Activated CD8-positive, alpha-beta T cell treated with anti-CD3 and anti-CD28 coated beads, Interleukin-2, amount 10 ng/mL, durations not matched to agents 7 days and 5 days (primary cell): ENCODE measurements around the gene TRPM3. TPM values are rescaled to one million over a fixed set of nuclear protein-coding genes. Genes with fewer than 3 reads are reported as not detected.

Source experiments
- ATAC-seq: fragments of 150-1000 bp; cut with Tn5 transposase; one replicate; pipeline ENCODE4 v1.10.0; 2021; ENCODE audit warnings: moderate library complexity
- CTCF ChIA-PET: fragments of 350-600 bp; sonication (Branson Sonifier 250); formaldehyde crosslinking; loops from one replicate; lab custom pipeline; 2021; ENCODE audit warnings: antibody characterized with exemption; lab: Charles Lee
- POLR2A ChIA-PET: fragments of 350-600 bp; sonication (Branson Sonifier 250); formaldehyde crosslinking; loops from one replicate; lab custom pipeline; 2021; ENCODE audit warnings: antibody characterized with exemption; lab: Charles Lee
- DNase-seq: peaks from one replicate; pipeline ENCODE4 v3.0.0-alpha.2; 2020
- H3K27ac Mint-ChIP-seq: one replicate; pipeline ENCODE4 v1.8.0; 2021; ENCODE audit warnings: mild to moderate bottlenecking, mixed read lengths
- H3K27me3 Mint-ChIP-seq: one replicate; pipeline ENCODE4 v1.8.0; 2021; ENCODE audit warnings: low read depth, mixed read lengths
- H3K36me3 Mint-ChIP-seq: one replicate; pipeline ENCODE4 v1.8.0; 2021; ENCODE audit warnings: low read depth, mixed read lengths
- H3K4me1 Mint-ChIP-seq: one replicate; pipeline ENCODE4 v1.8.0; 2021; ENCODE audit warnings: low read depth, mixed read lengths
- H3K4me3 Mint-ChIP-seq: one replicate; pipeline ENCODE4 v1.8.0; 2021; ENCODE audit warnings: mild to moderate bottlenecking, mixed read lengths
- H3K9me3 Mint-ChIP-seq: one replicate; pipeline ENCODE4 v1.8.0; 2022; ENCODE audit warnings: mixed read lengths; ENCODE audit not compliant: insufficient read depth
- total RNA-seq, 2 experiments: library from RNA; stranded (reverse); gene quantifications; one replicate each; pipeline ENCODE4 v1.2.3, GENCODE V29; 2021

The TRPM3 gene
- total RNA-seq, 2 experiments from 2014 or later, result not detected

DNA sequence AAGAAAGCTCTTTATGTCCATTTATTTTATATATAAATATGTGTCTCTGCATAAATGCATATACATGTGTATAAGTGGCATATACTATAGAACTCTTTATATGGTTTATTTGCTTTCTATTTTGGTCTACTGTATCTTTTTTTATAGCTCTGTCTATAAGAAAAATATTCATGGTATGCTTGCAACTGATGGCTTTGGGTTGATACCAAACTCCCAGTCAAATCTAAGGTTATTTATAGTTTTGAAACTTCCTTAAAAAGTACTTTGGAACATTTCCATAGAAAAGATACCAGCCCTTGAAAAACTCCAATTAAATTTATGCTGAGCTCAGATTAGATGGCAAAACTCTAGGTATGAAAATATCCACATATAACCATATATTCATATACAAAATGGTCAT is 587.0 kb downstream of the TRPM3 start:
- no peak for DNase-seq
- POLR2A ChIA-PET, result no interaction called here
- Mint-ChIP-seq H3K4me3 (no peak overlapping the region), H3K4me1 (peaks cover 13% of the 10 kb centered on the region), H3K9me3 (no peaks in the 10 kb centered on the region), H3K36me3 (no peaks in the 10 kb centered on the region), H3K27ac (no peak overlapping the region), H3K27me3 (no peaks in the 10 kb centered on the region)
- ATAC-seq, result no peak
- CTCF ChIA-PET, result no interaction called here

DNA sequence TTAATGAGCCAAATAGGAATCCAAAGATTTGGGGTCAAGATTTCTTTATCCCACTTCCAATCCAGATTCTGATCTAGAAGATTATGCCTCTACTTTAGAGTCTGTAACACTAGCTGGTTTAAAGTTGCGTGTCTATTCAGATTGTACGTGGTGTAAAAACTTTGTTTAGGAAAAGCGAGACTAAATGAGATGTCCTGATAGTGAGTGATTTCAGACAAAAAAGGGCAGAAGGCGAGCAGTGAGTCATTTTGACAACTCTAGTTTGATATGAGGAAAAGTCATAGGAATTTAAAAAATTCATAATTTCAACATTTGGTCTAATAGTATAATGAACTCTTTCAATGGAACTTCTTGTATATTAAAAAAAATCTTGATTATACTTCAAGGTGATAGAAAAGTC is 587.4 kb downstream of the TRPM3 start:
- DNase-seq, result no peak
- Mint-ChIP-seq H3K27ac (no peak overlapping the region), H3K4me3 (no peak overlapping the region), H3K4me1 (peaks cover 13% of the 10 kb centered on the region), H3K9me3 (no peaks in the 10 kb centered on the region), H3K27me3 (no peaks in the 10 kb centered on the region), H3K36me3 (no peaks in the 10 kb centered on the region)
- CTCF ChIA-PET, result no interaction called here
- POLR2A ChIA-PET, result no interaction called here
- no peak for ATAC-seq

DNA sequence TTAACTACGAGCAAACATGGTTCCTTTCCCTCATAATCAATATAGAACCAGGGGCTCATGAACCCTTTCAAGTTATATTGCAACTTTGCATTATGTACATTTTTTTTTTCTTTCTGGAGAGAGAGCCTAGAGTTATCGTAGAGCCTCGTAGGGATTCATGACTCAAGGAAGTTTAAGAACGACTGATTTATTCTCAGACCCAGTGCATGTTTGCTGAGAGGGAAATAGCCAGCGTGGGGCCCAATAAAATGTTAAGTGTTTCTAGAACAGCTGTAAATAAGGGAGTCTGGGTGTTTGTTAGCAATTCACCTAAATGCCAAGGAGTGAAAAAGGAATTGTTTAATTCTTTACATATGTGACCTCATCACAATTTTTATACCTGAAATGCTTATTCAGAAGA is 587.9 kb downstream of the TRPM3 start:
- H3K27me3 Mint-ChIP-seq, result no peaks in the 10 kb centered on the region
- ATAC-seq (no peak), DNase-seq (no peak)
- no peak overlapping the region for H3K4me3 Mint-ChIP-seq
- ChIA-PET CTCF (no interaction called here), POLR2A (no interaction called here)
- no peaks in the 10 kb centered on the region for H3K9me3 Mint-ChIP-seq
- H3K27ac Mint-ChIP-seq, result no peak overlapping the region
- H3K4me1 Mint-ChIP-seq, result peaks cover 13% of the 10 kb centered on the region
- no peaks in the 10 kb centered on the region for H3K36me3 Mint-ChIP-seq

DNA sequence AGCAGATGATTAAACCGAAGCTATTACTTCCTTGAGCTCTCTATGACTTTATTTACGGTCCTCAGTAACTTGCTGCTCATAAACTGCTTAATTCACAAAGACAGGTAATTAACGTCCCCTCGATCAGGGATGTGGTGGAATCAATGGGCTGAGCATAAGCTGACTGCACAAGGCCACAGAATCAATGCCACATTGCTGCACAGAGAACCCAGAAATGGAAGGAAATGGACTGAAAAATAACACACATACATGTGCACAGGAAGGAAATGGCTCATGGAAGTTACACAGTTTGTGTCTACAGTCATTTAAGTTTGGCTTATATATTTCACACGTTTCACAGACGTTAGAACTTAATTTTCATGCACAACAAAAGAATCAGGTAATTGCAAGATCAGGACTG is 588.7 kb downstream of the TRPM3 start:
- CTCF ChIA-PET, result interaction anchor here (1.0 to 1.1 kb wide), 2 partner anchors 34 to 70 kb away, joined by 3 to 4 read pairs; no protein-coding TSS in a partner anchor
- no peak overlapping the region for H3K4me3 Mint-ChIP-seq
- no peaks in the 10 kb centered on the region for H3K27me3 Mint-ChIP-seq
- H3K36me3 Mint-ChIP-seq, result no peaks in the 10 kb centered on the region
- peaks cover 13% of the 10 kb centered on the region for H3K4me1 Mint-ChIP-seq
- DNase-seq, result peak; percentile 24
- H3K27ac Mint-ChIP-seq, result peak overlapping the region; percentile 73
- no peak for ATAC-seq
- POLR2A ChIA-PET, result no interaction called here
- H3K9me3 Mint-ChIP-seq, result no peaks in the 10 kb centered on the region

DNA sequence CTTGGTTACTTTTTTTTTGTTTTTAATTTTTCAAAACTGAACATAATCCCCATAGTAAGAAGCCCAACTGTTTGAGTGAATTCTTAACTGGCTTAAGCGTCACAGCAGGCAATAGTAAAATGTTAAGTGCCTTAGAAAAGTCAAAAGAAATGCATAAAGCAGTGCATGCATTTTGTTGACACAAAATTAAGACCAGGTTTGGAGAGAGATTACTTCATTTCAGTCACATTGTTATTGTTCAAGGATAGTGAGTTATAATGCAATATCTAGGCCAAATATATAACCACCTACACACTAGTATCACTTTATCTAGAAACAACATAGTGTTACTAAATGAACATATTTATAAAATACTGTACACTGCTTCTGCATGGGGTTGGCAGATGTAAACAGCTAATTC is 590.1 kb downstream of the TRPM3 start:
- CTCF ChIA-PET, result no interaction called here
- H3K9me3 Mint-ChIP-seq, result no peaks in the 10 kb centered on the region
- H3K27ac Mint-ChIP-seq, result no peak overlapping the region

DNA sequence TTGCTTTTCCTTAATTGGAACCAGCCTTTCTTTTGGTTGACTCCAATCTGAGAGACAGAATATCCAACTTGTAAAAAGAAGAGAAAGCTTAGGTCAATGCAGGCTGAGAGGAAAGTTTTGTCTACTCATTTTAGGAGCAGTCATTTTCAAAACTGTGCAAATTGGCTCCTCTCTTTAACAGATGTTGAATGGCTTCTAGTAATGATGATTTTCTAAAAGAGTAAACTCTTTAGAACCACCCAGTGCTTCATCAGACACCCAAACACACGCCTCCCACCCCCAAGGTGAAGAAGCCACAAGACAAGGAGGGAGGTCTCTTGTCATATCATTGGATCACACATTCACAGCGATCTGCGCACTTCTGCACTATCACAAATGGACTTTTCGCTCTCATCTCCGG is 590.7 kb downstream of the TRPM3 start:
- ATAC-seq (no peak), DNase-seq (no peak)
- Mint-ChIP-seq H3K27me3 (no peaks in the 10 kb centered on the region), H3K9me3 (no peaks in the 10 kb centered on the region), H3K4me1 (peaks cover 13% of the 10 kb centered on the region), H3K4me3 (no peak overlapping the region), H3K36me3 (no peaks in the 10 kb centered on the region), H3K27ac (no peak overlapping the region)
- ChIA-PET CTCF (no interaction called here), POLR2A (no interaction called here)

More for the DNA sequence above, 590.1 kb downstream of the TRPM3 start:
- POLR2A ChIA-PET, result no interaction called here
- Mint-ChIP-seq H3K4me1 (peaks cover 13% of the 10 kb centered on the region), H3K36me3 (no peaks in the 10 kb centered on the region), H3K4me3 (no peak overlapping the region), H3K27me3 (no peaks in the 10 kb centered on the region)
- ATAC-seq, result no peak
- DNase-seq, result no peak

DNA sequence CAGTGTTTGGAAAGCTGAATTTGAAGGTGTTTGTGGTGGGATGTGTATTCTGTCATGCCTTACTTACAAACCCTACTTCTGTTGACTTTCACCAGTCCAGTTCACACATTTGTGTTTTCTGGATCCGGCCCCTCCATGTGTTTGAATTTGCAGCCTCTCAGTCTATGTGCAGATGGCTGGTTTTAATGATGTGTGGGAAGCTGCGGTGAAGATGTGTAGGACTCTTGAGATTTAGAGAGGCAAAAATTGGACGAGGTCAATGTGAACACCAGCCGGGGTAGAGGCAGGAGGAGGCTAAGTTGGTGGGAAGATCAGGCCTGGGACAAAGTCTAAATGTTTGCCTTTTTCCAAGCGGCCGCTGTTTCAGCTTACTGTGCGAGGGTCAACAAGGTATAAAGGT is 591.6 kb downstream of the TRPM3 start:
- Mint-ChIP-seq H3K27me3 (no peaks in the 10 kb centered on the region), H3K9me3 (peaks cover 7% of the 10 kb centered on the region), H3K27ac (no peak overlapping the region), H3K4me3 (no peak overlapping the region), H3K4me1 (peaks cover 13% of the 10 kb centered on the region), H3K36me3 (peaks cover 6% of the 10 kb centered on the region)
- ATAC-seq (no peak), DNase-seq (no peak)
- POLR2A ChIA-PET, result no interaction called here
- CTCF ChIA-PET, result no interaction called here

DNA sequence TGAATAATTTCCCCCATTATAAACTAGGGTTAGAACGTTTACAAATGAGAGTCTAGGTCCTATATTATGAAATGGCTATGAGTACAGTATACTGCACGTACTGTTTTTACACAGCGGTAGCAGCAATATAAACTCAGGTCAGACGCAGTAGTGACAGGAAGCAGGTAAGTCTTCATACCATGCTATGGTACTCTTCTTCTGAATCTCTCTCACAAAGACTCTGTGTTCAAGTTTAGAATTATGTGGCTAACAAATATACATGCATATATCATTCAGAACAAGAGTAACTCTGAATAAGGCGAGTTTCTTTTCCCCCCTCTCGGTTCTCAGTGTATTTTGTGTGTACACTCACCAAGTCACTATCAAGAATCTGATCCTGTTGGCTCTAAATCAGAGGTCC is 592.0 kb downstream of the TRPM3 start:
- no peak for ATAC-seq
- H3K9me3 Mint-ChIP-seq, result peaks cover 11% of the 10 kb centered on the region
- peaks cover 13% of the 10 kb centered on the region for H3K4me1 Mint-ChIP-seq
- CTCF ChIA-PET, result no interaction called here
- POLR2A ChIA-PET, result no interaction called here
- no peak for DNase-seq
- no peaks in the 10 kb centered on the region for H3K27me3 Mint-ChIP-seq
- H3K27ac Mint-ChIP-seq, result no peak overlapping the region
- H3K4me3 Mint-ChIP-seq, result no peak overlapping the region
- H3K36me3 Mint-ChIP-seq, result peaks cover 6% of the 10 kb centered on the region

DNA sequence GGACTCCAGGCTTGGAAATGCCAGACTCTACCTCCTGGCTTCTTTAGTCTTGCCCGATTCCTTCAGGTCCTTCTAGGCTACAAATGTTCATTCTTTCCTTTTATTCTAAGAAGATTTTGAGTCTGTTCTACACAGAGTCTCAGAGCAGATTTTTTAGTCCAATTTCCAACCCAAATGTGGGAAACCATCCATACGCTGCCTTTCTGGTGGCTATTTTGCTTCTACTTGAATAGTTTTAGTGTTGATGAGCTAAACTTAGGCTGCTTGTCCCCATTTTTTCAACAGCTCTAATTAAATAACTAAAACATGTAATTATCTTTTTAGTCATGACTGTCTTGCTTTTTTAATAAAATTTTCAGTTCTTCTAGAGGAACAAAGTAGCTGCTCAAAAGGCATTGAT is 594.5 kb downstream of the TRPM3 start:
- no peaks in the 10 kb centered on the region for H3K27me3 Mint-ChIP-seq
- ChIA-PET POLR2A (no interaction called here), CTCF (no interaction called here)
- DNase-seq (no peak), ATAC-seq (no peak)
- peaks cover 6% of the 10 kb centered on the region for H3K36me3 Mint-ChIP-seq
- no peak overlapping the region for H3K27ac Mint-ChIP-seq
- peaks cover 11% of the 10 kb centered on the region for H3K9me3 Mint-ChIP-seq
- no peaks in the 10 kb centered on the region for H3K4me1 Mint-ChIP-seq
- no peak overlapping the region for H3K4me3 Mint-ChIP-seq

DNA sequence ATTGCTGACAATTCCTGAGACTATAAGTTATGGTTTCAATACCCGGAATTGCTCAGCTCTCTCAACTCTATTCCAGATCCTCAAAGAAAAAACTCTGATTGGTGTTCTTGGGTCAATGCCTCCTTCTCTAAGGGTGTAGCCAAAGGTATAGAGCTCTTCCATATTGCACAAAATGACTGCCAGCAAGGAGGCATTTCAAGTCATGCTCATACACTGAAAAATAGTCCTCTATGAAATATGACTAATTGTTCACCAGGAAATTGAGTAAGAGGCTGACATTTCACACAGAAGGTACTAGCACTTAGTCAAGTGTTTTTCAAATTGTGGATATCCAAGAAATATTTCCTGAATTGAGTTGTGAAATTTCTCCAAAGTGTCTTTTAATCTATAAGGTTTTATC is 595.9 kb downstream of the TRPM3 start:
- ATAC-seq (no peak), DNase-seq (no peak)
- Mint-ChIP-seq H3K27ac (no peak overlapping the region), H3K4me3 (no peak overlapping the region), H3K4me1 (no peaks in the 10 kb centered on the region), H3K27me3 (no peaks in the 10 kb centered on the region), H3K9me3 (peaks cover 11% of the 10 kb centered on the region), H3K36me3 (peaks cover 6% of the 10 kb centered on the region)
- ChIA-PET POLR2A (no interaction called here), CTCF (no interaction called here)

DNA sequence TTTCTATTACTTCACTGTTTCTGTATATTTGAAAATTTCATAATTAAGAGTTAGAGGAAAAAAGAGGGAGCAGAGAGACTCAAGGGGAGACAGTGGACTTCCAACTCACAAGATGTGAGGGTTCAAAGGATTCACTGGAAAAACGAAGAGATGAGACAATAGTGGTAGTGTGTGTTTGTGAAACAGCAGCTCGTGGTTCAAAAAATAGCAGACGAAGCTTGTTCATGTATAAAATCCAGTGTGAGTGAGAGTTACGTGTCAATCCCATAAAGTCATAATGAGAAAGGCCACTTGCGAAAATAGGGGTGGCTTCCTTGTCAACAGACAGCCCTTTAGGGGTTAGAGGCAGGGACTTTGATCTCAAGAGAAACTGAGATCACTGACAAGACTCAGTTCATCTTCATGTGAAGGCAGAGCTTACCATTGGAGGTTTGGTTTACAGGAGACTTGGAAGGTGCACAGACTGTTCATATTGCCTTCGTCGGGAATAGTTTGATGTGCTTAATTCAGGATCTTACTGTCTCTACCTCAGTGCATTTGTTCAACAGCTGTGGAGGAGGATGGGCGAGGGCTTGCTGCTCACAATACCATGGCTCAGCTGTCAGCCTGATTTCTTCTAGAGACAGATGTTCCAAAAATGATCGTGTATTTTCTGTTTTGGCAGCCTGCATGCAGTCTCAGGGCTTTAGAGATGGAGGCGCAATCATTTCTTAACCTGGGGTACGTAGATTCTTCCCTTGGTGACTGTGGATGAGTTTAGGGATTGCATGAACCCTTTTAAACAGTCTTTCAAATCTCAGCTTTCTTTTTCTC is 601.3 kb downstream of the TRPM3 start:
- CTCF ChIA-PET, result interaction anchor here (1.1 to 4.1 kb wide), 3 partner anchors 9 to 82 kb away, joined by 3 to 25 read pairs (median 5); no protein-coding TSS in a partner anchor
- Mint-ChIP-seq H3K27me3 (no peaks in the 10 kb centered on the region), H3K4me1 (peaks cover 2% of the 10 kb centered on the region), H3K27ac (no peak overlapping the region), H3K36me3 (peaks cover 4% of the 10 kb centered on the region), H3K4me3 (no peak overlapping the region), H3K9me3 (peaks cover 6% of the 10 kb centered on the region)
- POLR2A ChIA-PET, result no interaction called here
- ATAC-seq (no peak), DNase-seq (no peak)

DNA sequence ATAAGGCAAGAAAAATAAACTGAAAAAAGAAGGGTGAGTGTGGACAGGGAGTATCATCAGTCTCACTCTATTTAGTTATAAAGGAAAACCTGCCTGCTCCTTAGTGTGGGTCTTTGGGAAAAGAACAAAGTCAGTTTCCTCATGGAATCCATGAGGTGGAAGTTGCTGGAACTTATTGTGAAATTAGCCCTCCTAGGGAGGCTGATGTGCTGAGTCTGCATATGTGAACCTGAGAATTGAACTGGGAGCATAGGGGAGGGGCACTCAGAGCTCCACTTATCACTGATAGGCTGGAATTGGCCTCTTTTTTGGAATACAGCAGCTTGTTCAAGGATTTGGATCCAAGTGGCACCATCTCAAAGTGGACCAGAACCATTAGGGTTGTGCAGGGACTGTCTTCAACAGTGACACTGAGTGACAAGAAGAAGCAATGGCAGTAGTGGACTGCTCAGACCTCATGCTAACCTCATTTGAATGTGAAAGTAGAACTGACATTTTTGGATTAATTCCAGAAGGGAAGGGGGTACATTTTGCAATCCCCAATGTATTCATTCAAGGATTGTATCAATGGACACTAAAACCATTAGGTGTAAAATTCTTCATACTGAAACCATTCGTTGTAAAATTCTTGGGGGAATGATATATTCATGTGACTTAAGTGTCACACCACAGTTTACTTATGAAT is 603.4 kb downstream of the TRPM3 start:
- Mint-ChIP-seq H3K27ac (no peak overlapping the region), H3K36me3 (peaks cover 1% of the 10 kb centered on the region), H3K27me3 (peaks cover 1% of the 10 kb centered on the region), H3K4me3 (no peak overlapping the region), H3K9me3 (no peaks in the 10 kb centered on the region), H3K4me1 (peaks cover 2% of the 10 kb centered on the region)
- no peak for DNase-seq
- ChIA-PET POLR2A (no interaction called here), CTCF (interaction anchor here (0.9 to 1.5 kb wide), 2 partner anchors 8 to 84 kb away, joined by 3 read pairs; no protein-coding TSS in a partner anchor)
- no peak for ATAC-seq
